ENCODE results near the gene GNE. TPM values are rescaled to one million over a fixed set of nuclear protein-coding genes. Genes with fewer than 3 reads are reported as not detected.
A peak's percentile ranks its signal among the peaks of the same experiment; 100 is the strongest.

The GNE gene
- total and polyA plus RNA-seq, 2 of the 13 experiments (the other 11 are each of a cell fraction or from before 2014, with no cell fraction given), result 16.1 to 24.1 TPM

DNA sequence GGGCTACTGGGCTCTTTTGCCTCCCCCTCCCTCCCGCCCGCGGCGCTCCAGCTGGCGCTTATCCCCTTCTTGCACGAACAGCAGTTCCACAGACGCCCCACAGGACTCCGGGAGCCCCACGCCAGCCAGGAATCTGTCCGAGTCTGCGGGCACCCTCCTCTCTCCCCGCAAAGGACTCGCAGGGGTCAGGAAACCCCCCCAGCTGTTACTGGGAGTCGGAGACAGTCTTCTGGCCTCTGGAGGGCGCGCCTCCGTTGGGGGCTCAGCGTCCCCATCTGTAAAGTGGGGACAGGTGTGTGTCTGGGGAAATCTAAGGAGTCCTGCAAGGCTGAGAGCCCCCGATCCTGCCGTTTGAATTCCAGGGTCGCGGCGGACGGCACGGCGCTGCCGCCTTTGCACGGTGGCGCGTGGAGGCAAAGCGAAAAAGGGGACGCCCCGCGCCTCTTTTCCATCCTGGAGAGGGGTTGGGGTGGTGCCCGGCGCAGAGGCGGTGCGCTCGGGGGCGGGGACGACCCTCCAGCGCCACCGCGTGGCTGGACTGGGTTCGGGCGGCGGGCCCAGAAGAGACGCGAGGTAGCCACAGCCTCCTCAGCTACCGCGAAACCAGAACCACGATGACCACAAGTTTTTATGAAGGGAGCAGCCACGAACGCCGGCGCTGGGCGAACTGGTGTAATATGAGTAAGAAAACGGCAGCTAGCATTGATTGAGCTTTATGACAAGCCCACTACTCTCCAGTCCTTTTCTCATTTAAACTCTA lies 91.9 kb downstream of the GNE start (continued):
- TF ChIP-seq PCBP2 (optimal IDR thresholded peaks at IDR 0.05; ENCODE audit: low read depth, low read length, poor library complexity, severe bottlenecking), result no peak
- TF ChIP-seq TMF1 (CRISPR knock-in tag; IDR thresholded peaks at IDR 0.05; ENCODE audit: low read depth), result no peak
- no peak for TF ChIP-seq KLF6 (CRISPR knock-in tag; IDR thresholded peaks at IDR 0.05)
- TF ChIP-seq ZNF501 (CRISPR knock-in tag; IDR thresholded peaks at IDR 0.05), result no peak
- TF ChIP-seq SNRNP70 (IDR thresholded peaks at IDR 0.05; ENCODE audit: low read depth, low read length), result no peak
- no peak for TF ChIP-seq ZNF543 (CRISPR knock-in tag; IDR thresholded peaks at IDR 0.05)
- TF ChIP-seq, protein P1, sequence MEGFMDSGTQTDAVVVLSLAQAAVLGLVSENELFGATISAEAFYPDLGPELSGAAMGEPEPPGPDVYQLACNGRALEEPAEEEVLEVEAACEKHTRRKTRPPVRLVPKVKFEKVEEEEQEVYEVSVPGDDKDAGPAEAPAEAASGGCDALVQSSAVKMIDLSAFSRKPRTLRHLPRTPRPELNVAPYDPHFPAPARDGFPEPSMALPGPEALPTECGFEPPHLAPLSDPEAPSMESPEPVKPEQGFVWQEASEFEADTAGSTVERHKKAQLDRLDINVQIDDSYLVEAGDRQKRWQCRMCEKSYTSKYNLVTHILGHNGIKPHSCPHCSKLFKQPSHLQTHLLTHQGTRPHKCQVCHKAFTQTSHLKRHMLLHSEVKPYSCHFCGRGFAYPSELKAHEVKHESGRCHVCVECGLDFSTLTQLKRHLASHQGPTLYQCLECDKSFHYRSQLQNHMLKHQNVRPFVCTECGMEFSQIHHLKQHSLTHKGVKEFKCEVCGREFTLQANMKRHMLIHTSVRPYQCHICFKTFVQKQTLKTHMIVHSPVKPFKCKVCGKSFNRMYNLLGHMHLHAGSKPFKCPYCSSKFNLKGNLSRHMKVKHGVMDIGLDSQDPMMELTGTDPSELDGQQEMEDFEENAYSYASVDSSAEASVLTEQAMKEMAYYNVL (CRISPR knock-in tag; IDR thresholded peaks at IDR 0.05; ENCODE audit: borderline replicate concordance), result no peak
- TF ChIP-seq, protein P2, sequence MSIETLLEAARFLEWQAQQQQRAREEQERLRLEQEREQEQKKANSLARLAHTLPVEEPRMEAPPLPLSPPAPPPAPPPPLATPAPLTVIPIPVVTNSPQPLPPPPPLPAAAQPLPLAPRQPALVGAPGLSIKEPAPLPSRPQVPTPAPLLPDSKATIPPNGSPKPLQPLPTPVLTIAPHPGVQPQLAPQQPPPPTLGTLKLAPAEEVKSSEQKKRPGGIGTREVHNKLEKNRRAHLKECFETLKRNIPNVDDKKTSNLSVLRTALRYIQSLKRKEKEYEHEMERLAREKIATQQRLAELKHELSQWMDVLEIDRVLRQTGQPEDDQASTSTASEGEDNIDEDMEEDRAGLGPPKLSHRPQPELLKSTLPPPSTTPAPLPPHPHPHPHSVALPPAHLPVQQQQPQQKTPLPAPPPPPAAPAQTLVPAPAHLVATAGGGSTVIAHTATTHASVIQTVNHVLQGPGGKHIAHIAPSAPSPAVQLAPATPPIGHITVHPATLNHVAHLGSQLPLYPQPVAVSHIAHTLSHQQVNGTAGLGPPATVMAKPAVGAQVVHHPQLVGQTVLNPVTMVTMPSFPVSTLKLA (IDR thresholded peaks at IDR 0.05), result no peak
- TF ChIP-seq NPAS2 (CRISPR knock-in tag; IDR thresholded peaks at IDR 0.05; ENCODE audit: borderline replicate concordance), result no peak
- TF ChIP-seq, protein P3, sequence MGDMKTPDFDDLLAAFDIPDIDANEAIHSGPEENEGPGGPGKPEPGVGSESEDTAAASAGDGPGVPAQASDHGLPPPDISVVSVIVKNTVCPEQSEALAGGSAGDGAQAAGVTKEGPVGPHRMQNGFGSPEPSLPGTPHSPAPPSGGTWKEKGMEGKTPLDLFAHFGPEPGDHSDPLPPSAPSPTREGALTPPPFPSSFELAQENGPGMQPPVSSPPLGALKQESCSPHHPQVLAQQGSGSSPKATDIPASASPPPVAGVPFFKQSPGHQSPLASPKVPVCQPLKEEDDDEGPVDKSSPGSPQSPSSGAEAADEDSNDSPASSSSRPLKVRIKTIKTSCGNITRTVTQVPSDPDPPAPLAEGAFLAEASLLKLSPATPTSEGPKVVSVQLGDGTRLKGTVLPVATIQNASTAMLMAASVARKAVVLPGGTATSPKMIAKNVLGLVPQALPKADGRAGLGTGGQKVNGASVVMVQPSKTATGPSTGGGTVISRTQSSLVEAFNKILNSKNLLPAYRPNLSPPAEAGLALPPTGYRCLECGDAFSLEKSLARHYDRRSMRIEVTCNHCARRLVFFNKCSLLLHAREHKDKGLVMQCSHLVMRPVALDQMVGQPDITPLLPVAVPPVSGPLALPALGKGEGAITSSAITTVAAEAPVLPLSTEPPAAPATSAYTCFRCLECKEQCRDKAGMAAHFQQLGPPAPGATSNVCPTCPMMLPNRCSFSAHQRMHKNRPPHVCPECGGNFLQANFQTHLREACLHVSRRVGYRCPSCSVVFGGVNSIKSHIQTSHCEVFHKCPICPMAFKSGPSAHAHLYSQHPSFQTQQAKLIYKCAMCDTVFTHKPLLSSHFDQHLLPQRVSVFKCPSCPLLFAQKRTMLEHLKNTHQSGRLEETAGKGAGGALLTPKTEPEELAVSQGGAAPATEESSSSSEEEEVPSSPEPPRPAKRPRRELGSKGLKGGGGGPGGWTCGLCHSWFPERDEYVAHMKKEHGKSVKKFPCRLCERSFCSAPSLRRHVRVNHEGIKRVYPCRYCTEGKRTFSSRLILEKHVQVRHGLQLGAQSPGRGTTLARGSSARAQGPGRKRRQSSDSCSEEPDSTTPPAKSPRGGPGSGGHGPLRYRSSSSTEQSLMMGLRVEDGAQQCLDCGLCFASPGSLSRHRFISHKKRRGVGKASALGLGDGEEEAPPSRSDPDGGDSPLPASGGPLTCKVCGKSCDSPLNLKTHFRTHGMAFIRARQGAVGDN (CRISPR knock-in tag; IDR thresholded peaks at IDR 0.05), result peak; percentile 60
- TF ChIP-seq ZBTB38 (CRISPR knock-in tag; IDR thresholded peaks at IDR 0.05), result no peak
- TF ChIP-seq ZNF614 (CRISPR knock-in tag; IDR thresholded peaks at IDR 0.05; ENCODE audit: borderline replicate concordance), result peak; percentile 30; the same call in 1 of the 2 replicates
- no peak for TF ChIP-seq SYNCRIP (IDR thresholded peaks at IDR 0.05; ENCODE audit: insufficient read depth, low read depth, low read length)
- no peak for TF ChIP-seq ZNF24 (IDR thresholded peaks at IDR 0.05)
- no peak for TF ChIP-seq SIN3A (IDR thresholded peaks at IDR 0.05; ENCODE audit: borderline replicate concordance, low read depth, low read length)
- TF ChIP-seq ZNF530 (CRISPR knock-in tag; IDR thresholded peaks at IDR 0.05; ENCODE audit: low read depth), result no peak
- no peak for TF ChIP-seq ZEB1 (IDR thresholded peaks at IDR 0.05; ENCODE audit: insufficient replicate concordance, low read depth)
- no peak for TF ChIP-seq SNAI1 (CRISPR knock-in tag; IDR thresholded peaks at IDR 0.05; ENCODE audit: borderline replicate concordance)
